GM10847 (cell line): ENCODE data around the gene CNFN.

ENCODE experiments used
- POLR2A ChIP-seq: IDR thresholded peaks from 2 replicates; pipeline ENCODE4 v1.6.1; 2011; ENCODE audit not compliant: insufficient read length; ENCODE audit errors: extremely low read depth

The CNFN gene

GRCh38 chr19:42397263-42398166 lies 7.4 kb upstream of the CNFN start:
- no peak for TF ChIP-seq POLR2A

- TF ChIP-seq POLR2A, result peak; percentile 84
Observed at GRCh38 chr19:42396381-42397262, 6.5 kb upstream of the CNFN start.

GRCh38 chr19:42394751-42395150 lies 4.7 kb upstream of the CNFN start:
- TF ChIP-seq POLR2A, result no peak

- no peak for TF ChIP-seq POLR2A
Observed at GRCh38 chr19:42392165-42392564, 2.1 kb upstream of the CNFN start.

GRCh38 chr19:42388851-42389489 lies 1.1 kb downstream of the CNFN start:
- no peak for TF ChIP-seq POLR2A

GRCh38 chr19:42386974-42387707 lies 3.0 kb downstream of the CNFN start:
- TF ChIP-seq POLR2A, result no peak

- TF ChIP-seq POLR2A, result no peak
Observed at GRCh38 chr19:42380155-42380554, 9.9 kb downstream of the CNFN start.

- TF ChIP-seq POLR2A, result no peak
Observed at GRCh38 chr19:42378225-42379215, 11.6 kb downstream of the CNFN start.

GRCh38 chr19:42376177-42376555 lies 13.9 kb downstream of the CNFN start:
- TF ChIP-seq POLR2A, result no peak

GRCh38 chr19:42375415-42376176 lies 14.5 kb downstream of the CNFN start:
- no peak for TF ChIP-seq POLR2A

GRCh38 chr19:42374826-42375376 lies 15.2 kb downstream of the CNFN start:
- TF ChIP-seq POLR2A, result no peak

GRCh38 chr19:42370626-42371175 lies 19.4 kb downstream of the CNFN start:
- no peak for TF ChIP-seq POLR2A
